Measurements from ENCODE around the gene IGLL1. TPM values are rescaled to one million over a fixed set of nuclear protein-coding genes. Genes with fewer than 3 reads are reported as not detected.

IGLL1 gene
- total and polyA plus RNA-seq, 2 experiments from 2014 or later, result not detected

DNA sequence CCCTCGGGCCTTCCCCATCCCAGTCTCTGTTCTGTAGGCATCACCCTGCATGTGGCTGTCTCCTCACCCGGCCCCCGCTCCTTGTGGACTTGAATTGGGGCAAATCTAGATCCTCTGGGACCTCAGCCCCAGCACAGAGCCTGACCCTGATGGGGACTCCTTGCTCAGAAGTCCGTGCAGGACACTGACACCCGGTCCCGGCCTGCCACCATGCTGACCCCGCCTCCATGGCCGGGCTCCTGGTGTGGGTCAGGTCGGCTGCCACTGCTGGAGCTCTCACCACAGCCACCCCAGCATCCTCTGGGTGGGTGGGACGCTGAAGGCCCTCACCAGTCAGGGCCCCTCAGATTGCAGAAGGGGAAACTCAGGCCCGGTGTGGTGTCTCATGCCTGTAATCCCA lies 1.8 kb downstream of the IGLL1 start:
- no peaks in the 10 kb centered on the region for H3F3A ChIP-seq (replicated peaks; ENCODE audit: low read depth)
- H3K4me1 ChIP-seq (ENCODE audit: insufficient read depth), result no peaks in the 10 kb centered on the region
- H3K4me3 ChIP-seq, result no peak overlapping the region
- H3K36me3 ChIP-seq (ENCODE audit: insufficient read depth), result no peaks in the 10 kb centered on the region
- ATAC-seq (no peak), DNase-seq (ENCODE audit: low spot score) (no peak)
- no peaks in the 10 kb centered on the region for H3K9me2 ChIP-seq (ENCODE audit: insufficient read depth)
- Mint-ChIP-seq H3K9me3 (no peaks in the 10 kb centered on the region; the same call in 2 of the 3 replicates), H3K4me1 (no peaks in the 10 kb centered on the region), H3K27ac (no peak overlapping the region), H3K27me3 (ENCODE audit: insufficient read depth, low read depth, poor library complexity) (peaks cover 11% of the 10 kb centered on the region), H3K36me3 (ENCODE audit: low read depth) (no peaks in the 10 kb centered on the region; the same call in 2 of the 3 replicates), H3K4me3 (no peak overlapping the region)
- no peaks in the 10 kb centered on the region for H3K27me3 ChIP-seq (ENCODE audit: insufficient read depth)
- no peak overlapping the region for H2AFZ ChIP-seq
- TF ChIP-seq ZNF331 (CRISPR knock-in tag; IDR thresholded peaks at IDR 0.05; ENCODE audit: low read depth), result no peak
- TF ChIP-seq, protein P1, sequence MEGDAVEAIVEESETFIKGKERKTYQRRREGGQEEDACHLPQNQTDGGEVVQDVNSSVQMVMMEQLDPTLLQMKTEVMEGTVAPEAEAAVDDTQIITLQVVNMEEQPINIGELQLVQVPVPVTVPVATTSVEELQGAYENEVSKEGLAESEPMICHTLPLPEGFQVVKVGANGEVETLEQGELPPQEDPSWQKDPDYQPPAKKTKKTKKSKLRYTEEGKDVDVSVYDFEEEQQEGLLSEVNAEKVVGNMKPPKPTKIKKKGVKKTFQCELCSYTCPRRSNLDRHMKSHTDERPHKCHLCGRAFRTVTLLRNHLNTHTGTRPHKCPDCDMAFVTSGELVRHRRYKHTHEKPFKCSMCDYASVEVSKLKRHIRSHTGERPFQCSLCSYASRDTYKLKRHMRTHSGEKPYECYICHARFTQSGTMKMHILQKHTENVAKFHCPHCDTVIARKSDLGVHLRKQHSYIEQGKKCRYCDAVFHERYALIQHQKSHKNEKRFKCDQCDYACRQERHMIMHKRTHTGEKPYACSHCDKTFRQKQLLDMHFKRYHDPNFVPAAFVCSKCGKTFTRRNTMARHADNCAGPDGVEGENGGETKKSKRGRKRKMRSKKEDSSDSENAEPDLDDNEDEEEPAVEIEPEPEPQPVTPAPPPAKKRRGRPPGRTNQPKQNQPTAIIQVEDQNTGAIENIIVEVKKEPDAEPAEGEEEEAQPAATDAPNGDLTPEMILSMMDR (conservative IDR thresholded peaks at IDR 0.05; ENCODE audit: low read depth in 2 of 2), result no peak
- TF ChIP-seq EZH2 (IDR thresholded peaks at IDR 0.05; ENCODE audit: low read depth, unreplicated experiment), result no peak
- TF ChIP-seq POLR2AphosphoS5 (IDR thresholded peaks at IDR 0.05; ENCODE audit: low read depth), result no peak
- TF ChIP-seq ZNF114 (CRISPR knock-in tag; IDR thresholded peaks at IDR 0.05), result no peak
- TF ChIP-seq, protein P2, sequence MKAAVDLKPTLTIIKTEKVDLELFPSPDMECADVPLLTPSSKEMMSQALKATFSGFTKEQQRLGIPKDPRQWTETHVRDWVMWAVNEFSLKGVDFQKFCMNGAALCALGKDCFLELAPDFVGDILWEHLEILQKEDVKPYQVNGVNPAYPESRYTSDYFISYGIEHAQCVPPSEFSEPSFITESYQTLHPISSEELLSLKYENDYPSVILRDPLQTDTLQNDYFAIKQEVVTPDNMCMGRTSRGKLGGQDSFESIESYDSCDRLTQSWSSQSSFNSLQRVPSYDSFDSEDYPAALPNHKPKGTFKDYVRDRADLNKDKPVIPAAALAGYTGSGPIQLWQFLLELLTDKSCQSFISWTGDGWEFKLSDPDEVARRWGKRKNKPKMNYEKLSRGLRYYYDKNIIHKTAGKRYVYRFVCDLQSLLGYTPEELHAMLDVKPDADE (IDR thresholded peaks at IDR 0.05), result no peak
- no peak for TF ChIP-seq NANOG (IDR thresholded peaks at IDR 0.05; ENCODE audit: borderline replicate concordance)
- TF ChIP-seq JUNB (IDR thresholded peaks at IDR 0.05; ENCODE audit: unreplicated experiment), result no peak
- no peak for TF ChIP-seq EZH2phosphoT487 (IDR thresholded peaks at IDR 0.05; ENCODE audit: unreplicated experiment)
- TF ChIP-seq CREB1 (CRISPR knock-in tag; IDR thresholded peaks at IDR 0.05; ENCODE audit: low read depth), result no peak
- H3K27ac ChIP-seq (ENCODE audit: low read depth), result no peak overlapping the region
- no peaks in the 10 kb centered on the region for H3K79me2 ChIP-seq (replicated peaks; ENCODE audit: insufficient read depth)
- H4K20me1 ChIP-seq (replicated peaks; ENCODE audit: insufficient read depth), result no peaks in the 10 kb centered on the region
- H3K4me2 ChIP-seq, result no peak overlapping the region

DNA sequence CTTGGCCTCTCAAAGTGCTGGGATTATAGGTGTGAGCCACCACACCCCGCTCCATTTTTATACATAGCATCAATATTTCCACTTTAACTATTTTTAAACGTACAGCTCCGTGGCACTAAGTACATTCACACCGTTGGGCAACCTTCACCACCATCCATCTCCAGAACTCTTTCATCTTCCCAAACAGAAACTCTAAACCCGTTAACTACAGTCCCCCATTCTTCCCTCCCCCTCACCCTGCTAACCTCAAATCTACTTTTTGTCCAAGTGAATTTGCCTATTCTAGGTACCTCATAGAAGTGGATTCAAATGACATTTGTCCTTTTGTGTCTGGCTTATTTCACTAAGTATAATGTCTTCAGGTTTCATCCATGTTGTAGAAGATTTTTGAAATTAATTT lies 3.4 kb downstream of the IGLL1 start:
- no peak overlapping the region for H3K27ac Mint-ChIP-seq

More for the DNA sequence above, 3.4 kb downstream of the IGLL1 start:
- Histone ChIP-seq H3K4me1 (ENCODE audit: insufficient read depth) (no peaks in the 10 kb centered on the region), H2AFZ (no peak overlapping the region), H3K9me2 (ENCODE audit: insufficient read depth) (no peaks in the 10 kb centered on the region), H3K36me3 (ENCODE audit: insufficient read depth) (no peaks in the 10 kb centered on the region), H3K4me3 (no peak overlapping the region), H3K27me3 (ENCODE audit: insufficient read depth) (no peaks in the 10 kb centered on the region), H3K4me2 (no peak overlapping the region), H3K79me2 (replicated peaks; ENCODE audit: insufficient read depth) (no peaks in the 10 kb centered on the region), H3K27ac (ENCODE audit: low read depth) (no peak overlapping the region), H3F3A (replicated peaks; ENCODE audit: low read depth) (no peaks in the 10 kb centered on the region), H4K20me1 (replicated peaks; ENCODE audit: insufficient read depth) (no peaks in the 10 kb centered on the region)
- Mint-ChIP-seq H3K4me1 (no peaks in the 10 kb centered on the region; the same call in 2 of the 3 replicates), H3K4me3 (no peak overlapping the region), H3K27me3 (ENCODE audit: insufficient read depth, low read depth, poor library complexity) (peaks cover 22% of the 10 kb centered on the region), H3K36me3 (ENCODE audit: low read depth) (no peaks in the 10 kb centered on the region; the same call in 2 of the 3 replicates), H3K9me3 (no peaks in the 10 kb centered on the region; the same call in 2 of the 3 replicates)
- DNase-seq (ENCODE audit: low spot score) (no peak), ATAC-seq (no peak)
- TF ChIP-seq, protein P3, sequence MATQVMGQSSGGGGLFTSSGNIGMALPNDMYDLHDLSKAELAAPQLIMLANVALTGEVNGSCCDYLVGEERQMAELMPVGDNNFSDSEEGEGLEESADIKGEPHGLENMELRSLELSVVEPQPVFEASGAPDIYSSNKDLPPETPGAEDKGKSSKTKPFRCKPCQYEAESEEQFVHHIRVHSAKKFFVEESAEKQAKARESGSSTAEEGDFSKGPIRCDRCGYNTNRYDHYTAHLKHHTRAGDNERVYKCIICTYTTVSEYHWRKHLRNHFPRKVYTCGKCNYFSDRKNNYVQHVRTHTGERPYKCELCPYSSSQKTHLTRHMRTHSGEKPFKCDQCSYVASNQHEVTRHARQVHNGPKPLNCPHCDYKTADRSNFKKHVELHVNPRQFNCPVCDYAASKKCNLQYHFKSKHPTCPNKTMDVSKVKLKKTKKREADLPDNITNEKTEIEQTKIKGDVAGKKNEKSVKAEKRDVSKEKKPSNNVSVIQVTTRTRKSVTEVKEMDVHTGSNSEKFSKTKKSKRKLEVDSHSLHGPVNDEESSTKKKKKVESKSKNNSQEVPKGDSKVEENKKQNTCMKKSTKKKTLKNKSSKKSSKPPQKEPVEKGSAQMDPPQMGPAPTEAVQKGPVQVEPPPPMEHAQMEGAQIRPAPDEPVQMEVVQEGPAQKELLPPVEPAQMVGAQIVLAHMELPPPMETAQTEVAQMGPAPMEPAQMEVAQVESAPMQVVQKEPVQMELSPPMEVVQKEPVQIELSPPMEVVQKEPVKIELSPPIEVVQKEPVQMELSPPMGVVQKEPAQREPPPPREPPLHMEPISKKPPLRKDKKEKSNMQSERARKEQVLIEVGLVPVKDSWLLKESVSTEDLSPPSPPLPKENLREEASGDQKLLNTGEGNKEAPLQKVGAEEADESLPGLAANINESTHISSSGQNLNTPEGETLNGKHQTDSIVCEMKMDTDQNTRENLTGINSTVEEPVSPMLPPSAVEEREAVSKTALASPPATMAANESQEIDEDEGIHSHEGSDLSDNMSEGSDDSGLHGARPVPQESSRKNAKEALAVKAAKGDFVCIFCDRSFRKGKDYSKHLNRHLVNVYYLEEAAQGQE (IDR thresholded peaks at IDR 0.05; ENCODE audit: unreplicated experiment), result no peak

Data from GM23338 (cell line).